Measurements from ENCODE around the gene CCNA1.

Gene CCNA1

GRCh38 chr13:36430247-36431203, 1.8 kb upstream of the CCNA1 start:
- Histone ChIP-seq H3K9ac (ENCODE audit: low read depth, low read length) (no peak overlapping the region), H3K9me3 (ENCODE audit: control insufficient read depth, insufficient read depth, low read length) (no peaks in the 10 kb centered on the region), H3K4me1 (ENCODE audit: control insufficient read depth, insufficient read depth, low read length) (no peaks in the 10 kb centered on the region), H3K4me3 (ENCODE audit: low read depth, low read length) (peak overlapping the region; percentile 76), H3K36me3 (ENCODE audit: control insufficient read depth, insufficient read depth, low read length) (no peaks in the 10 kb centered on the region), H3K27me3 (ENCODE audit: control insufficient read depth, insufficient read depth, low read length) (peaks cover 64% of the 10 kb centered on the region)

- no peaks in the 10 kb centered on the region for H3K9me3 ChIP-seq (ENCODE audit: control insufficient read depth, insufficient read depth, low read length)
- H3K36me3 ChIP-seq (ENCODE audit: control insufficient read depth, insufficient read depth, low read length): no peaks in the 10 kb centered on the region
- peak overlapping the region; percentile 76 for H3K4me3 ChIP-seq (ENCODE audit: low read depth, low read length)
- H3K9ac ChIP-seq (ENCODE audit: low read depth, low read length): no peak overlapping the region
- H3K4me1 ChIP-seq (ENCODE audit: control insufficient read depth, insufficient read depth, low read length): no peaks in the 10 kb centered on the region
- H3K27me3 ChIP-seq (ENCODE audit: control insufficient read depth, insufficient read depth, low read length): peaks cover 64% of the 10 kb centered on the region
These were observed 840 bp upstream of the CCNA1 start for GRCh38 chr13:36431204-36432105.

GRCh38 chr13:36436811-36437210, 4.5 kb downstream of the CCNA1 start:
- H3K4me3 ChIP-seq (ENCODE audit: low read depth, low read length): no peak overlapping the region
- no peaks in the 10 kb centered on the region for H3K36me3 ChIP-seq (ENCODE audit: control insufficient read depth, insufficient read depth, low read length)
- H3K27me3 ChIP-seq (ENCODE audit: control insufficient read depth, insufficient read depth, low read length): peaks cover 32% of the 10 kb centered on the region
- no peaks in the 10 kb centered on the region for H3K9me3 ChIP-seq (ENCODE audit: control insufficient read depth, insufficient read depth, low read length)
- no peak overlapping the region for H3K9ac ChIP-seq (ENCODE audit: low read depth, low read length)
- H3K4me1 ChIP-seq (ENCODE audit: control insufficient read depth, insufficient read depth, low read length): no peaks in the 10 kb centered on the region

DNA sequence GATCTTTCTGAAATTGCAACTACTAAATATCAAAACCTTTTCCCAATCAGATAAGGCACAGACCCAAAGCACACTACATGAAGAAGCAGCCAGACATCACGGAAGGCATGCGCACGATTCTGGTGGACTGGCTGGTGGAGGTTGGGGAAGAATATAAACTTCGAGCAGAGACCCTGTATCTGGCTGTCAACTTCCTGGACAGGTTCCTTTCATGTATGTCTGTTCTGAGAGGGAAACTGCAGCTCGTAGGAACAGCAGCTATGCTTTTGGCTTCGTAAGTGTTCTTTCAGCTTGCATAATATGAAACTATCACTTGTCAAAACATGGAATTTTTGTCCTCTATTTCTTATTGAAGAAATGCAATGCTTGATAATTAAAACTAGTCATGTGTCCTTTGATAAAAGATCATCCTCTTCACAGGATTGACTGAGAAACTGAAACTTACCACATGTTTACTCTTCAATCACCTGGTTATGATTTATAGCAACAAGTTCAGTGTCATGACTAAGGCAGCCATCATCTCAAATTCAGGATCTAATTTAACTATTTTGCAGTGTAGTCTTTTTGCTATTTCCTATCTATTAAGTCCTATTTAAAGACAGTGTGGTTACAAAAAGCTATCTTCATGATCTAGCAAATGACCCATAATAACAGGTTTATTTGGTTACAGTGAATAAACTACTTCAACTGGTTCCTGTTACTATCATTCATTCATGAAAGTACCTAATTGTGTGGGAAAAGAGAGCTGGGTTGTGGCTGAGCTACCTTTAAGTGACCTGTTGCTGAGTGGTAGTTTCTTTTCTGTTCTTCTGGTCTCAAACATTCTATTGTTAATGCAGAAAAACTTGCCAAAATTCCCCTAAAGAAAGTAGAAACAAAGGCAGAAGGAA, 6.5 kb downstream of the CCNA1 start:
- no peaks in the 10 kb centered on the region for H3K4me1 ChIP-seq (ENCODE audit: control insufficient read depth, insufficient read depth, low read length)
- no peaks in the 10 kb centered on the region for H3K36me3 ChIP-seq (ENCODE audit: control insufficient read depth, insufficient read depth, low read length)
- H3K27me3 ChIP-seq (ENCODE audit: control insufficient read depth, insufficient read depth, low read length): peaks cover 19% of the 10 kb centered on the region
- H3K4me3 ChIP-seq (ENCODE audit: low read depth, low read length): no peak overlapping the region
- no peaks in the 10 kb centered on the region for H3K9me3 ChIP-seq (ENCODE audit: control insufficient read depth, insufficient read depth, low read length)
- no peak overlapping the region for H3K9ac ChIP-seq (ENCODE audit: low read depth, low read length)

DNA sequence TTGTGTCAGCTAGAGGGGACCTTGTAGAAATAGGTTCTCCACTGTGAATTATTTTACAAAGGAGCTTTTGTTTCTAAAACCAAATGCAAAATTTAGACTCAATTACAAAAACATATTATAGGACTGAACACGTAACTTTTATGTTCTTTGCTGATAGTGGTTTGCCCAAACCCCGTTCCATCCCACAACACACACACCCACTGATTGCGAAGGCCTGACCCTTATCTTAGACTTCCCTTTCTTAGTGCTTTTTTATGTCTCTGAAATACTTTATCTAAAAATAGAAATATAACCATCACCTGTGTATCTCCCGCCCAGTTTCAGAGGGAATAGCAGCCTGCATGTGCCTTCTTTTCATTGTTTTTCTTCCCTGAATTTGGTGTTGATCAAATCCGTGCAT, 13.0 kb downstream of the CCNA1 start:
- H3K4me1 ChIP-seq (ENCODE audit: control insufficient read depth, insufficient read depth, low read length): no peaks in the 10 kb centered on the region
- H3K4me3 ChIP-seq (ENCODE audit: low read depth, low read length): no peak overlapping the region
- H3K9me3 ChIP-seq (ENCODE audit: control insufficient read depth, insufficient read depth, low read length): no peaks in the 10 kb centered on the region
- no peak overlapping the region for H3K9ac ChIP-seq (ENCODE audit: low read depth, low read length)
- no peaks in the 10 kb centered on the region for H3K27me3 ChIP-seq (ENCODE audit: control insufficient read depth, insufficient read depth, low read length)
- H3K36me3 ChIP-seq (ENCODE audit: control insufficient read depth, insufficient read depth, low read length): no peaks in the 10 kb centered on the region

- Histone ChIP-seq H3K36me3 (ENCODE audit: control insufficient read depth, insufficient read depth, low read length) (no peaks in the 10 kb centered on the region), H3K4me3 (ENCODE audit: low read depth, low read length) (no peak overlapping the region), H3K9me3 (ENCODE audit: control insufficient read depth, insufficient read depth, low read length) (no peaks in the 10 kb centered on the region)
These were observed 13.6 kb downstream of the CCNA1 start for GRCh38 chr13:36445891-36446351.

DNA sequence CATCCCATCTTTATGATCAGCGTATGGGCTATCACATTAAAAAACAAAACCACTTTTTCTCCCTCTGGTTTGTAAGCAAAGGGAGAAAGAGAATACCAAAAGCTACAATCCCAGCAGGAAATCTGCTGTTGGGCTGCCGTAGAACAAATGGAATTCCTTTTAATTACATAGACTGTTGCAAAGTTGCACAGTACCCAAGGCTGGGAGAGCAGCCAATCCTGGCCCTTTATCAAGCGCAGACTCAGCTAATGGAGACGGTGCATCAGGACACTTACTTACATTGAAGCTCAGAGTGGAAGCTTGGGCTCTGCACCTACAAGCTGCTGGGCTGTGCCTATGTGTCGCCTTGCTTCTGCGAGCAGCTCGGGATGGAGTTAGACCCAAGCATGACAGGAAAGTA, 15.2 kb downstream of the CCNA1 start:
- Histone ChIP-seq H3K4me3 (ENCODE audit: low read depth, low read length) (no peak overlapping the region), H3K9me3 (ENCODE audit: control insufficient read depth, insufficient read depth, low read length) (no peaks in the 10 kb centered on the region)

More at GRCh38 chr13:36445891-36446351, 13.6 kb downstream of the CCNA1 start:
- Histone ChIP-seq H3K27me3 (ENCODE audit: control insufficient read depth, insufficient read depth, low read length) (no peaks in the 10 kb centered on the region), H3K4me1 (ENCODE audit: control insufficient read depth, insufficient read depth, low read length) (no peaks in the 10 kb centered on the region), H3K9ac (ENCODE audit: low read depth, low read length) (no peak overlapping the region)

GRCh38 chr13:36450534-36450933, 18.2 kb downstream of the CCNA1 start:
- Histone ChIP-seq H3K9me3 (ENCODE audit: control insufficient read depth, insufficient read depth, low read length) (no peaks in the 10 kb centered on the region), H3K27me3 (ENCODE audit: control insufficient read depth, insufficient read depth, low read length) (no peaks in the 10 kb centered on the region), H3K4me3 (ENCODE audit: low read depth, low read length) (no peak overlapping the region), H3K9ac (ENCODE audit: low read depth, low read length) (no peak overlapping the region), H3K4me1 (ENCODE audit: control insufficient read depth, insufficient read depth, low read length) (peaks cover 12% of the 10 kb centered on the region), H3K36me3 (ENCODE audit: control insufficient read depth, insufficient read depth, low read length) (no peaks in the 10 kb centered on the region)

More for the DNA sequence above, 15.2 kb downstream of the CCNA1 start:
- Histone ChIP-seq H3K9ac (ENCODE audit: low read depth, low read length) (no peak overlapping the region), H3K4me1 (ENCODE audit: control insufficient read depth, insufficient read depth, low read length) (no peaks in the 10 kb centered on the region), H3K27me3 (ENCODE audit: control insufficient read depth, insufficient read depth, low read length) (no peaks in the 10 kb centered on the region), H3K36me3 (ENCODE audit: control insufficient read depth, insufficient read depth, low read length) (no peaks in the 10 kb centered on the region)

- Histone ChIP-seq H3K36me3 (ENCODE audit: control insufficient read depth, insufficient read depth, low read length) (no peaks in the 10 kb centered on the region), H3K9ac (ENCODE audit: low read depth, low read length) (no peak overlapping the region), H3K4me3 (ENCODE audit: low read depth, low read length) (no peak overlapping the region), H3K27me3 (ENCODE audit: control insufficient read depth, insufficient read depth, low read length) (no peaks in the 10 kb centered on the region), H3K4me1 (ENCODE audit: control insufficient read depth, insufficient read depth, low read length) (peaks cover 12% of the 10 kb centered on the region), H3K9me3 (ENCODE audit: control insufficient read depth, insufficient read depth, low read length) (no peaks in the 10 kb centered on the region)
These were observed 21.2 kb downstream of the CCNA1 start for GRCh38 chr13:36453516-36453915.

DNA sequence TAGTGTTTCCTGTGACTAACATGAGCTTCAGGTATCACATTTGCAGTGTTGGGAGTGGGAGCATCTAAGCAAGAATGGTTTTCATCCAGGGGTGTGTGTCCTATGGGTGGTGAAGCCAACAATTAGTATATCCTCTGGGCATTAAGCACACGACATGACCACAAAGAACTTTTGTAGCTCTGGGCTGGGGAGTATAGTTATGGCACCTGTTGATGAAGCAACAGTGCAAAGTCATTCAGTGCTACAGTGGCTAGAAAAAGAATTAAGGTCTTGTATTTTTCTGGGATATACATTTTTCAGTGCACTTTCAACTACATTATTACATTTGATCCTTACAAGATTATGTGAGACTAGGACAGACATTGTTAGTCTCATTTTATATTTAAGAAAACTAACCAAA, 21.8 kb downstream of the CCNA1 start:
- H3K27me3 ChIP-seq (ENCODE audit: control insufficient read depth, insufficient read depth, low read length): no peaks in the 10 kb centered on the region

DNA sequence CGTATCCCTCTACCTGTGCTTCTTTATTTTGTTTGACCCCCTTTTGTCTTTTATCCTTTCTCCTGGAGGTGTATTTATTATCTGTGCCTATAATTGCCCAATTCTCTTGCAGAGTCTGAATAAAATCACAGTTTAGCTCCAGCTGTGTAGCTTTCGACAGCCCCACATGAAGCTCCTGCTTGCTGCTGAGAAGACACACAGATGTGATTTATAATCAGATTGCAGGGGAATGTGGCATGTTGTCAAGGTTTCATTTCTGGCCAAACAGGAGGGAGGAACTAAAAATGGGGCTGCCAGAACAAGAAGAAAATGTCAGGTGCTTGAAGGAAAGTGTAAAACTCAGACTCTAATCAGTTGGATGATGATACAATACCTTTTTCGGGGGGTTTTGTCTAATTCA, 22.7 kb downstream of the CCNA1 start:
- Histone ChIP-seq H3K27me3 (ENCODE audit: control insufficient read depth, insufficient read depth, low read length) (no peaks in the 10 kb centered on the region), H3K4me1 (ENCODE audit: control insufficient read depth, insufficient read depth, low read length) (peaks cover 12% of the 10 kb centered on the region), H3K36me3 (ENCODE audit: control insufficient read depth, insufficient read depth, low read length) (no peaks in the 10 kb centered on the region), H3K4me3 (ENCODE audit: low read depth, low read length) (no peak overlapping the region), H3K9me3 (ENCODE audit: control insufficient read depth, insufficient read depth, low read length) (no peaks in the 10 kb centered on the region), H3K9ac (ENCODE audit: low read depth, low read length) (peak overlapping the region; percentile 12)

More for the DNA sequence above, 21.8 kb downstream of the CCNA1 start:
- no peaks in the 10 kb centered on the region for H3K36me3 ChIP-seq (ENCODE audit: control insufficient read depth, insufficient read depth, low read length)
- H3K9ac ChIP-seq (ENCODE audit: low read depth, low read length): no peak overlapping the region
- H3K4me3 ChIP-seq (ENCODE audit: low read depth, low read length): no peak overlapping the region
- peaks cover 12% of the 10 kb centered on the region for H3K4me1 ChIP-seq (ENCODE audit: control insufficient read depth, insufficient read depth, low read length)
- no peaks in the 10 kb centered on the region for H3K9me3 ChIP-seq (ENCODE audit: control insufficient read depth, insufficient read depth, low read length)

All from iPS-15b (cell line).